NCI-H2081 (cell line): Measurements from ENCODE around the gene TCEAL5.
"Not testable (repeated sequence)": the region's sequence is repeated elsewhere in the genome, so short reads cannot be mapped to it uniquely, and the experiment has no call there.

Experiments
- DNase-seq, 2 experiments: peaks; one replicate each; lab custom pipeline; 2025; lab: John Stamatoyannopoulos, UW

Gene TCEAL5, protein sequence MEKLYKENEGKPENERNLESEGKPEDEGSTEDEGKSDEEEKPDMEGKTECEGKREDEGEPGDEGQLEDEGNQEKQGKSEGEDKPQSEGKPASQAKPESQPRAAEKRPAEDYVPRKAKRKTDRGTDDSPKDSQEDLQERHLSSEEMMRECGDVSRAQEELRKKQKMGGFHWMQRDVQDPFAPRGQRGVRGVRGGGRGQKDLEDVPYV

DNA sequence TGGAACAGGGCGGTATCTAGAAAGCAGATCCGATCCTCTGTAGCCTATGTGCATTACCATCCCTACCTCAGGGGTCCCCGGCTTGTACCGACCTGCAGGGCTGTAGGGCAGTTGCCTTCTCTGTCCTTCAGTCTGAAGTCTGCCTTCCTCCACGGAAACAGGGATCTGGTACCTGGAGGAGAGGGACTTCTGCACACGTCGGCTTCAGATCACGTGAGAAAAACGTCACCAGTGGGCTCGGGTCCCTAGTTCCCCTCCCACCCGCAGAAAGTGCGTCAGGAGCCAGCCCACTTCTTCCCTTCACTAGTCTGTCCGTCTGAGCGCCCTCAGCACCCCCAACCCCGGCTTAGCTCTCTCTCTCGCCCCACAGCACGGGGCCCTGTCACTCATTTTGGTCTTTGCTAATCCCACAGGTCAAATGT, at the start of gene TCEAL5:
TSS of gene TCEAL5 (minus strand) at position 170 of the 422 bp plus-strand sequence. CDS start 2,187 bp downstream, outside the sequence.
- peak; percentile 56 to 78 for DNase-seq

DNA sequence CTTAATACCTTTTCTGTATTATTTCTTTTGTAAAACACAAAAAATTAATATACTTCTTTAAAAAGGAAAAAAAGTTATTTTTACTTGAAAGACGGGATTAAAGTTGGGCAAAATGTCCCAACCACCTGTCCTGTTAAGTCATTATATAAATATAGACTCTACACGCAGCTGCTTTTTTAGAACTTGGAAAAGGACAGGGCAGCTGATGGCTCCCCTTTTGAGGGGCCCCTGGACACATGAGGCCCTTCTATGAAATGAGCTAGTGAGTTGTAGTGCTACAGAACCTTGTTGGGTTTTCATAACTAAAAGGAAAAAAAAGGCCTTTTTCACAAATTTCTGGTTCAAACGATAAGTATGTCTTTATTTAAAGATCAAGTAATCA, 34.8 kb upstream of the TCEAL5 start:
- no peak for DNase-seq

DNA sequence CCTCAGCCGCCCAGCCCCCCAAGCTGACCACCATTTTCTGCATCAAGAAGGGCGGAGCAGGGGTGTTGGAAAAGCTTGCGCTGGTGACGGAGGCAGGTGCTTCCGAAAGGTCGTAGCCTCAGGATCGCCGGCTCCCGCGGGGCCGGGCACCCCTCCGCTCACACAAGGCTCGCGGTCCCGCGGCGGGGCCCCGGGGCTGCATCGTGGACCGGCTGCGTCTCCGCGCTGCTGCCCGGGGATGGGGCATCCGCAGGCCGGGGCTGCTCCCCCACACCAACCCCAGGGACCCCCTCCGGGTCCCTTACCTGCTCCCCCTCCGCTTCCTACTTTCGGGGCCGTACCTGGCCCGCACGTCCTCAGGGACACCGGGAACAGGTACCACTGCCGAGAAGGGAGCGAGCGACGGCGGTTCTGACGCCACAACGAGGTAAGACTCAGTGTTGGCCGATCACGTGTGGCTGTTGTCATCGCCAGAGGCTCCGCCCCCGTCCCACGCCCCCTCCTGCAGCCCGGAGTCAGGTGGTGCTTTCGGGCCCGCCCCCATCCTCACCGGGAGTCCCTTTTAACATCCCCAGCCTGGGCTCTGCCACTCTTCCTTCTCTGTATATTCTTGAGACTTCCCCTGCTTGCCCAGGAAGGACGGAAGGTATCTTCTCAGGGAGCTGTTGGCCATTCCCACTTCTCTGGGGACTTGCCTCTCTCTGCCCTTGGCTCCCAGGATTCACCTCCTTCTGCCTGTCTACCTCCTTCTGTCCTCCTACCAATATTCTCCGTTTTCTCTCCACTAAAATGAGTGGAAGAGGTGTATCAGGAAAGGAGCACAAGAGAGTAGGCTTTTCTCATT, 34.2 kb upstream of the TCEAL5 start, which contains the start of gene BEX2:
TSS of gene BEX2 (minus strand) at position 436 of the 844 bp plus-strand sequence. CDS start 1,014 bp downstream, outside the sequence.
- DNase-seq: peak; percentile 89 to 91

DNA sequence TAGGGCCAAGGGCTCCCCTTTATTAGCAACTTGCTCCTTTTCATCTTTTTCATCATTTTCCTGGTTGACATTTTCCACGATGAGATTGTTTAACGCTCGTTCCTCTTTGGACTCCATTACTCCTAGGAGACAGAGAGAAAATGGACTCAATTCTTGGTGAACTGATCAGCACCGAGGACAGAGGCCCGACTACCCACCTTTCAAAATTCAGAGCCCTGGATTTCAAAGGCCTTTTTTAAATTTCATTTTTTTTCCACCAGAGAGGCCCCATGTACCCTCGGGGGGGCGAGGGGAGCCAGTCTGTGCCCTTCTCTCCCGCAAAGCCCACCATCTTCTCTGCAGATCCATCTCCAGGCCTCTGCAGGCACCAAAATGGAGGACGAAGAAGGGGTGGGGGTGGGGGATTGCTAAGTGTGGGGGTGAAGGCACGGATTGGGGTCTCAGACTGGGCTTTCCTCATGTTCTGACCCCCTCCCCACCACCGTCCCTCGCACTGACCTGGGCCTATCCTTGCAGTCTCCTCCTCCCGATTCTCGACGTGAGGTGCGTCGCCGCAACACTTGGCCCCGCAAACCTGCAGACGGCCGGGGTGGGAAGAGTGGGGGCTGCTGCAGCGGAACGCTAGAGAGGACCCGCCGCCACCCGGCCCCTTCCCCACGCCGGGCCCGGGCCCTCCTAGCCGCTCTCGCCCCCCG, 33.5 kb upstream of the TCEAL5 start:
- DNase-seq: peak in 1 of 2 experiments; percentile 11

DNA sequence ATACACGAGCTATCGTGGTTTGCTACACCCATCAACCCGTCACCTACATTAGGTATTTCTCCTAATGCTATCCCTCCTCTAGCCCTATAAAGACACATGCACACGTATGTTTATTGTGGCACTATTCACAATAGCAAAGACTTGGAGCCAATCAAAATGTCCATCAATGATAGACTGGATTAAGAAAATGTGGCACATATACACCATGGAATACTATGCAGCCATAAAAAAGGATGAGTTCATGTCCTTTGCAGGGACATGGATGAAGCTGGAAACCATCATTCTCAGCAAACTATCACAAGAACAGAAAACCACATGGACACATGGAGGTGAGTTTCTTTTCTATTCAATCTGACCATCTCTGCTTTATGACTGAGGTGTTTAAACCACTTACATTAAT, 29.1 kb upstream of the TCEAL5 start:
- DNase-seq: not testable (repeated sequence)

DNA sequence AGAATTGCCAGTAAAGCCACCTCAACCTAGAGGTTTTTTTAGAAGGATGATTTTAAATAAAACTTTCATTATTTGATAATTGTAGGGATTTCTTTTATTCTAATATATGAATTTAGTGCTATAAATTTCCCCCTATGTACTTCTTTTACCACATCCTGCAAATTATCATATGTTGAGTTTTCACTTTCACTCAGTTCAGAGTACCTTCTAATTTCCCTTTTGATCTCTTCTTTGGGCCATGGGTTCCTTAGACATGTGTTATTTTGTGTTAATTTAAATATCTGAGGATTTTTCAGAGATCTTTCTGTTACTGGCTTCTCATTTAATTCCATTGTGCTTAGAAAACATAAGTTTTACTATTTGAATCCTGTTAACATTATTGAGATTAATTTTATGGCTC, 28.2 kb upstream of the TCEAL5 start:
- no peak for DNase-seq

DNA sequence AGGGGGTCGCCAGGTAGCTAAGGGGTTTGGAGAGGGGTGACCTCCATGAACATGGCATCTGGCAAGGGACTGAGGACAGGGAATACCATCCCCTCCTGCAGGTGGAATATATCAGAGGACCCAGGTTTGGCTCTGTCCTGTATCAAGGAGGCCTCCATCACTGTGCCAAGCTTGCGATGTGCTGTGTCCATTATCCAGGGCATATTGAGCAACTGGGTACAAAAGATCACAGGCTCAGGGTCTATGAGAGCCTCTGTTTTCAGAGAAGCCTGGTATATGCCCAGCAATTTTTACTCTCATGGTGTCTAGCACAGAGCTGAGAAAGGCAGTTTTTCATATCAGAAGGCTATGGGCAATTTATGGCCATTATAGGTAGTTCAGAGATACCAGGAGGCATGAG, 16.6 kb upstream of the TCEAL5 start:
- DNase-seq: no peak

DNA sequence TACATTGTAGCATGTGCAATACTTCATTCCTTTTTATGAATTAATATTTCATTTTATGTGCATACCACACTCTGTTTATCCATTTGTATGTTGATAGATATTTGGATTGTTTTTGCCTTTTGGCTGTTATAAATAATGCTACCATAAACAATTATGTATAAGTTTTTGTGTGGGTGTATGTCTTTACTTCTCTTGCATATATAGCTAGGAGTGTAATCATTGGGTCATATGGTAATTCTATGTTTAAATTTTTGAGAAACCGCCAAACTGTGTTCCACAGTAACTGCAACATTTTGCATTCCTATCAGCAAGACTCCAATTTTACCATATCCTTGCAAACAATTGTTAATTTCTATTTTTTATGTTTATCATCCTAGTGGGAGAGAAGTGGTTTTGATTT, 3.1 kb upstream of the TCEAL5 start:
- DNase-seq: no peak

DNA sequence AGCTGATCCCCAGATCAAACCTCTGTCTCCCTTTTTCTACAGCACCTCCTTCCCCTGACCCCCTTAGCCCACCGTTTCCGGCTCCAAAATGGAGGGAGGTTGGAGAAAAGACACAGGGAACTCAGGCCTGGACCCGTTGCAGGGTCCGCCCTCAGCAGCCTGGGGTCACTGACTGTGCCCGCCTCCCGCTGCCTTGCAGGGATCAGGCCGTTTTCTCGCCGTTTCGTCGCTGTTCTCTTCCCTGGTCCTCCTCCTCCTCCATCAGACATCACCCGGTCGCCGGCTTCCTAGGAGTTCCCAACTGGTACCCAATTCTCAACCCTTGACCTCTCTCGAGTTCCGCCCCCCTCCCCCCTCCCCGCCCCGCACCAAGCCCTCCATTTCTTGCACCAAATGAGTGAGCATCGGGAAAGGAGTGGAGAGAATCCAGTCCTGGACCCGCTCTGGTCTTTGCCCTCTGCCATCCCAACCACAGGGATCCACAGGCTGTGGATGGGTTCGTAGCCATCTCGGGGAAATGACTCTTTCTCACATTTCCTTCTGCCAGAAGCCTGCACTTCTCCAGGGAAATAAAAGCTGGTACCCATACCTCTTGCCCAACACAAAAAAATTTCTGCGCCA, 493 bp downstream of the TCEAL5 start:
- DNase-seq: no peak

DNA sequence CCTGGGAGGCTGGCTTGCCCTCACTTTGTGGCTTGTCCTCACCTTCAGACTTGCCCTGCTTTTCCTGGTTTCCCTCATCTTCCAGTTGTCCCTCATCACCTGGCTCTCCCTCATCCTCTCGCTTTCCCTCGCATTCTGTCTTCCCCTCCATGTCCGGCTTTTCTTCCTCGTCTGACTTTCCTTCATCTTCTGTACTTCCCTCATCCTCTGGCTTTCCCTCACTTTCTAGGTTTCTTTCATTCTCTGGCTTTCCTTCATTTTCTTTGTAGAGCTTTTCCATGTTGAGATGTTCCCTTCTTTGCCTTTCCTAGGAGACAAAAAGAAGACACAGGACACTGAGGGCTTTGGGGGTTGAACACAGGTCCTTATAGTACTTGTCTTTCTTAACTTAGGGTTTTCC, 2.3 kb downstream of the TCEAL5 start:
- DNase-seq: no peak

DNA sequence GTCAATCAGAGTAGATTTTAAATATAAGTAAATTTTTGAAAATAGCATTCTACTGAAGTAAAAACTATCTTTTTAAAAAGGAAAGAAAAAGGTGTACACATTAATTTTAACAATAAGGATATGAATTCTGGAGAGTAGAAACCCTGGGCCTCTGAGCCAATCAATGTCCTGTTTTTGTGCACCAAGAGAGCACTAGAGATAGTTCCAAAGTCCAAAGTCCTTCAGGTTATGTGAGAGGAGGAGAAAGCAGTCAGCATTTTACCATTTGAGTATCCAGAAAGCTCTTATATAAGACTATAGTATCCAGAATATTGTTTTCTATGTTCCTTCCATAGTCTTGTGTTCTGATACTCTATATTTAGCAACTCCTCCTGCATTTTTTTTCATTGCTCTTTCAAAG, 18.3 kb downstream of the TCEAL5 start:
- DNase-seq: no peak

DNA sequence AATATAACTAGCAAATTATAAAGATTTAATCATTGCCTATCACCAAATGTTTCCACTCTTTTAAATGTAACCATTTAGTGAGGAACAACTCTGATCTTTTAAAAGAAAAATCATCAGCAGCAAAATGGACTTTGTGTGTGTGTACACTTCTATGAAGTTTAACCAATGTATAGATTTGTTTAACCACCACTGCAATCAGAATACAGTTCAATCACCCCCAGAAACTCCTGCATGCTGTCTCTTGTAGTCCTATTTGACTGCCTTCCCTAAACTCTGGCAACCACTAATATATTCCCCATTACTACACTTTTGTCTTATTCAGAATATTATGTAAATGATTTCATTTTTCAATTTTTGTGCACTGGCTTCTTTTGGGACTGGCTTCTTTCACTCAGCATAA, 19.9 kb downstream of the TCEAL5 start:
- DNase-seq: no peak

DNA sequence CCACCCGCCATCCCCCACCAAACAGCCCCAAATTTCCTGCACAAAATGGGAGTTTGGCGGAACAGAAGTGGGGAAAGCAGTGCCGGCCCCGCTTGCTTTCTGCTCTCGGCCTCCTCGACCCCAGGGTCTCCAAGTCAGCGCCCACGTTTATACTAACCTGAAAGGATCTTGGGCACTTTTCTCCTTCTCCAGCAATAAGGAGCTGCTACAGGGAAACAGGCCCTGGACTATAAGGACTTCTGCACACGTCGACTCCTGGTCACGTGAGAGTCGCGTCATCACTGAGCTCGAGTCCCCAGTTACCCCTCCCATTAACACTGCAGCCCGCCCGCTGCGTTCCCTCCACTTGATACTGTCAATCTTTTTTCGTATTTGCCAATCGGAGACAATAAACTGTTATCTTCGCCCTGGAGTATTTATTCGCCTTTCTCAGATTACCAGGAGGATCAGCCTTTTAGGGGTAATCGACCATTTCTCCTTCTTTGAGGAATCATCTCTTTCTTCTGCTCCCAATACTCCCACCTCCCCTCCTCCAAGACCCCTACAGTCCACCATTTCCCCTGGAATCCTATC, 21.5 kb downstream of the TCEAL5 start, which contains the start of gene TCEAL8:
TSS of gene TCEAL8 (minus strand) at position 235 of the 573 bp plus-strand sequence. CDS start 1,176 bp downstream, outside the sequence.
- DNase-seq: peak; percentile 81 to 95

DNA sequence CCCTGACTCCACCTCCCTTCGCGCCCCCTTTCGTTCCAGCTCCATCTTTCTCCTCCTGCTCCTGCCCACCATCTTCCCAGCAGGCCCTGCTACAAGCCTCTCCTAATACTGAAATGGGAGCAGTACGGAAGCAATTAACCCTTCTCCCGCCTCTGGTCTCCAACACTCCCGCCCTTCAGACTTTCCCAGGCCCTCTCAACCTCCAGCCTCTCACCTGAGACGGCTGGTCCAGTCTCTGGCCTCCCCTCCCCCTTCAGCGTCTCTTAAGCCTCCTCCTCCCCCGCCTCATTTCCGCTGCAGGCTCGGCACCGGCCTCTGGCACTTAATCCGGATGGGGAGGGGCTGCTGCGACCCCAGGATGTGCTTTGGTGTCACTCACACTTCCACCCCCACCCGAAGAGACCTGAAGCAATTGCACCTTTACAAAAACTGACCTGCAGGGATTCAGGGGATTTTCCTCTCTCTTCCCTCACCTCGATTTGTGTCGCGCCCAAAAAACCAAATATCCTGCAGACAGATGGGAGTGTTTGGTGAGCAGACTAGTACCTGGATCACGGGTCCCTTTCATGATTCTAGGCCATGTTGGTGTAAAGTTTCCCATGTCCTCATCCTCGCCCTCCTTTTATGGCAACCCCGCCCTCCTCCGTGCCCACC, 22.3 kb downstream of the TCEAL5 start:
- peak; percentile 78 to 87 for DNase-seq

DNA sequence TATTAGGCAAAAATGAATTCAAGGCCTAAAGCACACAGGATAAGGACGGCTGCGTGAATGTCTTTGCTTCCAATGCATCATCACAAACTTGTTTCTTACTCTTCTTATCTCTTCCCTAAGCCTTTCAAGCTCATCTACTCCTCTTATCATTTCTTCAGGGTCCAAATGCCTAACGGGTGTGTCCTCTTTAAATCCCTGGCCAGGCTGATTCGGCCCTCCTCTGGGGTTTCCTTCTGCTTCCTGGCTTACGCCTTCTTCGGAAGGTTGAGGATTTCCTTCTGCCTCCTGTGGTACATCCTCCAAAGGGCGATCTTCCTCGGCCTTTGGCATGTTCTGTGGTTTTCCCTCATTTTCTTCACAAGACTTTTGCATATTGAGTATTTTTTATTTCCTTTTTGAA, 22.9 kb downstream of the TCEAL5 start:
- DNase-seq: no peak

DNA sequence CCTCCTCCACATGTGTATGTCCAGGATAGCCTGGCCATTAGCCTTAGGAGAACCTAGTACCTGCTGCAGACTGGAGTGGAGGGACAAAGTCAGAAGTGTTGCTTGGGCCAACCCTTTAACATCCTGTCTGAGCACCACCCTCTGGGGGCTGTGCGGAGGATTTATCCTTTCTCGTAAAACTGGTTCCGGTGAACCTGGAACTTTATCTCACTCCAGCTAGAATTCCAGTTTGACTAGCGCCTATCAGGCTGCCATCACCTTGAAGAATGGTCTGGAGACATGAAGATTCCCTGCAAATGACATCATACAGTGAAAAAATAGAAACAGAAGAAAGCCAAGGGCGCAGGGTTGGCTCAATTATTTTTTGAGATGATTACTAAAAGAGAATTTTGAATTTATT, 25.6 kb downstream of the TCEAL5 start:
- no peak for DNase-seq

DNA sequence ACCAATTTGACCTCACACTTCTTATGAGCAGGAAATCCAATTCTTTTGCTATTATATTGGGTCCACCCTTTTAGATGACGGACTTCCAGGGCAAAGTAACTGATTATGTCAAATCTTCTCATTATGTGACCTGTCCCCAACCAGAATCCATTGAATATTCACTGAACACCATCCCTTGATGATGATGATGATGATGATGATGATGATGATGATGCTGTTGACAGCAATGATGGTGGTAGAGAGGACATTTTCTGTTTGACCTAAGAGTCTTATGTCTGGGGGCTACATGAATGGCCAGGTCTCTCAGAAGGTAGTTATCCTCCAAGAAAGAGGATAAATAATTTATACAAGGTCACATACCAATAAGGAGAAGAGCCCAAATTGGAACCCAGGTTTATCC, 26.7 kb downstream of the TCEAL5 start:
- no peak for DNase-seq

DNA sequence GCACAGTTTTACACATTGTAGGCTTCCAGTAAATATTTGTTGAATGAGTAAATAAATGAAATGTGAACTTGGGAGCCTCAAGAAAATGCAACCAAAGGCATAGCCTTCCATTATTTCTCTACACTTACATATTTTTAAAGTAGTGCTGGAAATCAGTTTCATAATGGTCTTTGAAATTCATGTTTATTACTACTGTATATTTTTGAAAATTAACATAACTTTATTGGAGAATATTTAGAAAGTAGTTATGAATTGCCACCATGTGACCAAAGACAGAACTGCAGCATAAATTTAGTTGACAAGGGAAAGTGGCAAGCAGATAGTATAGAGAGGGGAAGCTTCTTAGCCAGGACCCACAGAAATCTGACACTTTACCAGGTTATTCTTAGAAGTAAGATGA, 28.0 kb downstream of the TCEAL5 start:
- peak in 1 of 2 experiments; percentile 10 for DNase-seq

DNA sequence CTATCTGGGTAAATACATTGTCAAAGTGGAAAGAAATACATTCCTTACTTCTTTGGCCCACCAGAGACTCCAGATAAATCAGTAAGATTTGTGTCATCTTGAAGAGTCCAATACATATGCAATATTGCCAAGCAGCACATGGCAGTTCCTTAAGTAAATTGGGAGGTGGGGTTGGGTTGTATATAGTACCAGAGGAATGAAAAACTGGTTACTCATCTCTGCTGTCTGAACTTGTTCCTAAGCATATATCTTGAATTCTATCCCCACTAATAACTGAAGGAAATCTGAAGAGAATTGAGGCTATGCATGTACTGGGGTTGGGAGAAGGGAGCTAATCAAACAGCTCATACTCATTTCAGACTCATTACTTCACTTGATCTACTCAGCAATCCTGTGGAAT, 36.4 kb downstream of the TCEAL5 start:
- DNase-seq: no peak

DNA sequence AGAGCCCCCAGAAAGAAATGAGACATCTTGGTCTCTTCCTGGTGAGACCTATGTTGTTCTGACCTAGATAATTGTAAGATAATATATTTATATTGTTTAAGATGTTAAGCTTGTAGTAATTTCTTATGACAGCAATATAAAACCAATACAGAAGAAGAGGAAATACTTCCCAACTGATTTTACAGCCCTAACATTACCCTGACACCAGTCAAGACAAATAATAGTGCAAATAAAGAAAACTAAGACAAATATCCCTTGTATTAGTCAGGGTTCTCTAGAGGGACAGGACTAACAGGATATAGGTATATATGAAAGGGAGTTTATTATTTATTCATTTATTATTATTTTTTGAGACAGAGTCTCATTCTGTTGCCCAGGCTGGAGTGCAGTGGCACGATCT, 40.3 kb downstream of the TCEAL5 start:
- no peak for DNase-seq

DNA sequence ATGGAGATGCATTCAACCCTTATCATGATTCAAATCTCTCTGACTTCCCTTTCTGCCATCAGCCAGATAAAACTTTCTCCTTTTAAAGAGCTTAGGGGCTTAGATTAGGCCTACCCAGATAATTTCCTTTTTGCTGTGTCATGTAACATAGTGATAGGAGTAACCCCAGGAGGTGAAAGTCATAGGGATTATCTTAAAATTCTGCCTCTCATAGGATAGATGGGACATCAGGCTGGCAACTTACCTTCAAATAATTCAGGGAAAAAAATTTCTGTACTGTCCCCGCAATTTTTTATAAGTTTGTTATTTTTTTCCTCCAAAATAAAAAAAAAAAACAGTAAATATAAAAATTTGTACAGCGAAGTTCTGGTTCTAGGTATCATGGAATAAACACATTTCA, 40.9 kb downstream of the TCEAL5 start:
- not testable (repeated sequence) for DNase-seq
